MG63 (cell line): ENCODE results near the gene CAPN7. TPM values are rescaled to one million over a fixed set of nuclear protein-coding genes. Genes with fewer than 3 reads are reported as not detected.

Experiments used
- DNase-seq: peaks from one replicate; pipeline ENCODE4 v3.0.0-alpha.2; 2020
- H3K27me3 ChIP-seq: fragments of 250-450 bp; sonication (Bioruptor Pico); 2 replicates; pipeline ENCODE4 v1.5.1; 2020; ENCODE audit warnings: mild to moderate bottlenecking, moderate library complexity
- H3K36me3 ChIP-seq: fragments of 250-450 bp; sonication (Bioruptor Pico); 2 replicates; pipeline ENCODE4 v1.5.1; 2020; ENCODE audit warnings: mild to moderate bottlenecking, moderate library complexity
- H3K4me3 ChIP-seq: fragments of 250-450 bp; sonication (Bioruptor Pico); 2 replicates; pipeline ENCODE4 v1.5.1; 2020; ENCODE audit warnings: mild to moderate bottlenecking, moderate library complexity
- H3K9me3 ChIP-seq: fragments of 250-450 bp; sonication (Bioruptor Pico); 2 replicates; pipeline ENCODE4 v1.5.1; 2020; ENCODE audit warnings: mild to moderate bottlenecking, moderate library complexity
- total RNA-seq: library from RNA; depleted of rRNA; stranded (reverse); fragments of >200 nt; shearing (Covaris generic); gene quantifications from 2 replicates; pipeline ENCODE4 v1.2.3, GENCODE V29; 2014; ENCODE audit warnings: low replicate concordance

CAPN7 gene
- total RNA-seq, 1 experiment from 2014 or later = 11.2 TPM

- Histone ChIP-seq H3K4me3 (no peak overlapping the region), H3K27me3 (no peaks in the 10 kb centered on the region), H3K36me3 (peaks cover 33% of the 10 kb centered on the region), H3K9me3 (no peaks in the 10 kb centered on the region)
- no peak for DNase-seq
Measured at GRCh38 chr3:15217841-15218267, 11.8 kb downstream of the CAPN7 start.

GRCh38 chr3:15218689-15219088 lies 12.6 kb downstream of the CAPN7 start:
- peaks cover 33% of the 10 kb centered on the region for H3K36me3 ChIP-seq
- no peaks in the 10 kb centered on the region for H3K9me3 ChIP-seq
- no peak overlapping the region for H3K4me3 ChIP-seq
- H3K27me3 ChIP-seq = no peaks in the 10 kb centered on the region
- DNase-seq = no peak

- Histone ChIP-seq H3K9me3 (no peaks in the 10 kb centered on the region), H3K27me3 (no peaks in the 10 kb centered on the region), H3K4me3 (no peak overlapping the region), H3K36me3 (peaks cover 36% of the 10 kb centered on the region)
- DNase-seq = no peak
Measured at GRCh38 chr3:15220056-15220455, 14.0 kb downstream of the CAPN7 start.

GRCh38 chr3:15220661-15221060 lies 14.6 kb downstream of the CAPN7 start:
- peaks cover 32% of the 10 kb centered on the region for H3K36me3 ChIP-seq
- no peak overlapping the region for H3K4me3 ChIP-seq
- no peaks in the 10 kb centered on the region for H3K9me3 ChIP-seq
- no peak for DNase-seq
- no peaks in the 10 kb centered on the region for H3K27me3 ChIP-seq

- H3K9me3 ChIP-seq = no peaks in the 10 kb centered on the region
- DNase-seq = no peak
- peaks cover 31% of the 10 kb centered on the region for H3K36me3 ChIP-seq
- no peak overlapping the region for H3K4me3 ChIP-seq
- no peaks in the 10 kb centered on the region for H3K27me3 ChIP-seq
Measured at GRCh38 chr3:15221574-15222217, 15.7 kb downstream of the CAPN7 start.

- H3K4me3 ChIP-seq = no peak overlapping the region
- DNase-seq = no peak
- no peaks in the 10 kb centered on the region for H3K27me3 ChIP-seq
- no peaks in the 10 kb centered on the region for H3K9me3 ChIP-seq
- peaks cover 31% of the 10 kb centered on the region for H3K36me3 ChIP-seq
Measured at GRCh38 chr3:15223685-15224572, 17.9 kb downstream of the CAPN7 start.

GRCh38 chr3:15228147-15228546 lies 22.1 kb downstream of the CAPN7 start:
- no peaks in the 10 kb centered on the region for H3K27me3 ChIP-seq
- peaks cover 17% of the 10 kb centered on the region for H3K36me3 ChIP-seq
- DNase-seq = no peak
- H3K9me3 ChIP-seq = no peaks in the 10 kb centered on the region
- no peak overlapping the region for H3K4me3 ChIP-seq

GRCh38 chr3:15229262-15229661 lies 23.2 kb downstream of the CAPN7 start:
- DNase-seq = no peak
- no peaks in the 10 kb centered on the region for H3K27me3 ChIP-seq
- no peaks in the 10 kb centered on the region for H3K9me3 ChIP-seq
- H3K36me3 ChIP-seq = peaks cover 14% of the 10 kb centered on the region
- H3K4me3 ChIP-seq = no peak overlapping the region

GRCh38 chr3:15241341-15241740 lies 35.3 kb downstream of the CAPN7 start:
- Histone ChIP-seq H3K9me3 (no peaks in the 10 kb centered on the region), H3K36me3 (peaks cover 20% of the 10 kb centered on the region), H3K27me3 (no peaks in the 10 kb centered on the region), H3K4me3 (no peak overlapping the region)
- no peak for DNase-seq

GRCh38 chr3:15243822-15244482 lies 37.9 kb downstream of the CAPN7 start:
- DNase-seq = no peak
- H3K36me3 ChIP-seq = peaks cover 27% of the 10 kb centered on the region
- no peak overlapping the region for H3K4me3 ChIP-seq
- H3K9me3 ChIP-seq = no peaks in the 10 kb centered on the region
- H3K27me3 ChIP-seq = no peaks in the 10 kb centered on the region

GRCh38 chr3:15246186-15246585 lies 40.1 kb downstream of the CAPN7 start:
- no peaks in the 10 kb centered on the region for H3K27me3 ChIP-seq
- H3K9me3 ChIP-seq = no peaks in the 10 kb centered on the region
- no peak overlapping the region for H3K4me3 ChIP-seq
- no peak for DNase-seq
- H3K36me3 ChIP-seq = peaks cover 22% of the 10 kb centered on the region

GRCh38 chr3:15253023-15253697 lies 47.1 kb downstream of the CAPN7 start:
- no peaks in the 10 kb centered on the region for H3K9me3 ChIP-seq
- H3K36me3 ChIP-seq = peaks cover 27% of the 10 kb centered on the region

GRCh38 chr3:15255215-15255614 lies 49.2 kb downstream of the CAPN7 start:
- no peak for DNase-seq
- Histone ChIP-seq H3K4me3 (no peak overlapping the region), H3K36me3 (peaks cover 25% of the 10 kb centered on the region)

More at GRCh38 chr3:15253023-15253697, 47.1 kb downstream of the CAPN7 start:
- no peak for DNase-seq
- H3K27me3 ChIP-seq = no peaks in the 10 kb centered on the region
- no peak overlapping the region for H3K4me3 ChIP-seq

GRCh38 chr3:15256861-15257341 lies 50.9 kb downstream of the CAPN7 start:
- H3K36me3 ChIP-seq = peaks cover 16% of the 10 kb centered on the region
- no peaks in the 10 kb centered on the region for H3K27me3 ChIP-seq
- H3K9me3 ChIP-seq = no peaks in the 10 kb centered on the region
- no peak for DNase-seq
- no peak overlapping the region for H3K4me3 ChIP-seq

More at GRCh38 chr3:15255215-15255614, 49.2 kb downstream of the CAPN7 start:
- H3K27me3 ChIP-seq = no peaks in the 10 kb centered on the region
- no peaks in the 10 kb centered on the region for H3K9me3 ChIP-seq

GRCh38 chr3:15258720-15259119 lies 52.7 kb downstream of the CAPN7 start:
- H3K36me3 ChIP-seq = peaks cover 6% of the 10 kb centered on the region
- no peak overlapping the region for H3K4me3 ChIP-seq
- H3K9me3 ChIP-seq = no peaks in the 10 kb centered on the region
- no peak for DNase-seq
- no peaks in the 10 kb centered on the region for H3K27me3 ChIP-seq

- Histone ChIP-seq H3K9me3 (no peaks in the 10 kb centered on the region), H3K4me3 (no peak overlapping the region), H3K36me3 (no peaks in the 10 kb centered on the region; the same call in 1 of the 2 replicates), H3K27me3 (no peaks in the 10 kb centered on the region)
- DNase-seq = no peak
Measured at GRCh38 chr3:15260531-15260930, 54.5 kb downstream of the CAPN7 start.
